SJSA1 (cell line): Measurements from ENCODE around the gene DDAH1. TPM values are rescaled to one million over a fixed set of nuclear protein-coding genes. Genes with fewer than 3 reads are reported as not detected.
A peak's percentile ranks its signal among the peaks of the same experiment; 100 is the strongest.

ENCODE experiments used
- DNase-seq, 2 experiments: peaks; one replicate each; pipeline ENCODE4 v3.0.0-alpha.2; 2015 to 2020; ENCODE audit warnings: low spot score in 2 of 2, low read depth in 1 of 2
- H3K27ac ChIP-seq: fragments of 250-450 bp; sonication (Bioruptor Pico); 2 replicates; pipeline ENCODE4 v1.5.1; 2020; ENCODE audit warnings: mild to moderate bottlenecking, moderate library complexity
- H3K27me3 ChIP-seq: fragments of 250-450 bp; sonication (Bioruptor Pico); replicated peaks from 2 replicates; pipeline ENCODE4 v1.5.1; 2020; ENCODE audit warnings: mild to moderate bottlenecking, moderate library complexity
- H3K36me3 ChIP-seq: fragments of 250-450 bp; sonication (Bioruptor Pico); 2 replicates; pipeline ENCODE4 v1.5.1; 2020; ENCODE audit warnings: mild to moderate bottlenecking
- H3K4me1 ChIP-seq: fragments of 250-450 bp; sonication (Bioruptor Pico); replicated peaks from 2 replicates; pipeline ENCODE4 v1.6.1; 2021; ENCODE audit warnings: mild to moderate bottlenecking
- H3K4me3 ChIP-seq: fragments of 250-450 bp; sonication (Bioruptor Pico); 2 replicates; pipeline ENCODE4 v1.5.1; 2020; ENCODE audit warnings: mild to moderate bottlenecking
- H3K9me3 ChIP-seq: fragments of 250-450 bp; sonication (Bioruptor Pico); replicated peaks from 2 replicates; pipeline ENCODE4 v1.5.1; 2020; ENCODE audit warnings: mild to moderate bottlenecking
- total RNA-seq: library from RNA; depleted of rRNA; stranded (reverse); fragments of >200 nt; shearing (Covaris generic); gene quantifications from 2 replicates; pipeline ENCODE4 v1.2.3, GENCODE V29; 2014

DDAH1 gene
- total RNA-seq, 1 experiment from 2014 or later, result 108 TPM

GRCh38 chr1:85463731-85464496 is 1.0 kb downstream of the DDAH1 start:
- Histone ChIP-seq H3K27me3 (no peaks in the 10 kb centered on the region), H3K36me3 (peaks cover 31% of the 10 kb centered on the region), H3K4me1 (peaks cover 74% of the 10 kb centered on the region), H3K4me3 (peak overlapping the region; percentile 81), H3K9me3 (no peaks in the 10 kb centered on the region; the same call in 1 of the 2 replicates), H3K27ac (peak overlapping the region; percentile 81)
- DNase-seq, result peak in 1 of 2 experiments; percentile 60

- H3K27me3 ChIP-seq, result no peaks in the 10 kb centered on the region
- H3K4me3 ChIP-seq, result peak overlapping the region; percentile 81
- no peak overlapping the region; the same call in 1 of the 2 replicates for H3K27ac ChIP-seq
- H3K9me3 ChIP-seq, result no peaks in the 10 kb centered on the region; the same call in 1 of the 2 replicates
- H3K36me3 ChIP-seq, result peaks cover 30% of the 10 kb centered on the region
- no peak for DNase-seq
- H3K4me1 ChIP-seq, result peaks cover 71% of the 10 kb centered on the region
Measured at GRCh38 chr1:85462931-85463649, 1.9 kb downstream of the DDAH1 start.

- H3K27me3 ChIP-seq, result no peaks in the 10 kb centered on the region
- H3K36me3 ChIP-seq, result peaks cover 25% of the 10 kb centered on the region
- H3K27ac ChIP-seq, result peak overlapping the region; percentile 55
- peak in 1 of 2 experiments; percentile 90 for DNase-seq
- H3K9me3 ChIP-seq, result no peaks in the 10 kb centered on the region; the same call in 1 of the 2 replicates
- no peak overlapping the region for H3K4me3 ChIP-seq
- peaks cover 54% of the 10 kb centered on the region for H3K4me1 ChIP-seq
Measured at GRCh38 chr1:85461216-85461918, 3.6 kb downstream of the DDAH1 start.

DNA sequence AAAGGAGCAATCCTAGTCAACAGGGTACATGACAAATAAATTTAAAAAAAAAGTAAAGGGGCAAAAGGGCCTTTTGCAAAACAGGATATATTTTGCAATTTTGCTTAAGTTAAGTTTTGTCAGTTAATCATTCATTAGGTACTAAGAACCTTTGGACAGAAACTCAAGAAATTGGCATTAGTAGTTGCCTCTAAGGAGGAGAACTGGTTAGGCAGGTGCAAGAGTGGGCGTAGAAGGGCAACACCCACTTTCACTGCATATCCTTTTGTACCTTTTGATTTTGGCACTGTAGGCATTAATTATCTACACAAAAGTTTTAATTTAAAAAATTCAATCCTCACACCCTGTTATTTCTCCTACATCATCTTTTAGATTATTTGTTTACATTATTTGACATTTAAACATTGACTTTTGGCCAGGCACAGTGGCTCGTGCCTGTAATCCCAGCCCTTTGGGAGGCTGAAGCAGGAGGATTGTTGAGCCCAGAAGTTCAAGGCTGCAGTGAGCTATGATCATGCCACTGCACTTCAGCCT is 4.3 kb downstream of the DDAH1 start:
- no peak for DNase-seq
- Histone ChIP-seq H3K4me3 (no peak overlapping the region), H3K27ac (peak overlapping the region; percentile 55), H3K36me3 (peaks cover 25% of the 10 kb centered on the region), H3K4me1 (peaks cover 47% of the 10 kb centered on the region), H3K9me3 (no peaks in the 10 kb centered on the region; the same call in 1 of the 2 replicates), H3K27me3 (no peaks in the 10 kb centered on the region)

DNA sequence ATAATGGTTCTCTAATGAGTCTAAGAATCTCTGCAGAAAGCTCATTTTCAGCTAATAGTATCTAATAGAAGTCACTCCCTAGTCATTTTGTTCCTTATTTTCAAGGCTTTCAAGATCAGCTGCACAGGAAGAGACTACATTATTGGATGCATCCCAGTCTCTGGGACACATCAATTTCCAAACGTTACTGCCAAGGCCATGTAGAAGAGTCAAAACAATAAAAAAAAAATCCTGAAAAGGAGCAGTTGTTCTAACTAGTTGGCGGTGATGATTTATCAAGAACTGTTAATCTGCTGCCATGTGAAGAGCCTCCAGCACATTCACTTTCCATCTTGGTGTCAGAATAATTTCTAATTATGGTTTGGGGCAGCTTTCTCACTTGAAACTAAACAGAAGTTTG is 5.7 kb downstream of the DDAH1 start:
- H3K27ac ChIP-seq, result no peak overlapping the region

DNA sequence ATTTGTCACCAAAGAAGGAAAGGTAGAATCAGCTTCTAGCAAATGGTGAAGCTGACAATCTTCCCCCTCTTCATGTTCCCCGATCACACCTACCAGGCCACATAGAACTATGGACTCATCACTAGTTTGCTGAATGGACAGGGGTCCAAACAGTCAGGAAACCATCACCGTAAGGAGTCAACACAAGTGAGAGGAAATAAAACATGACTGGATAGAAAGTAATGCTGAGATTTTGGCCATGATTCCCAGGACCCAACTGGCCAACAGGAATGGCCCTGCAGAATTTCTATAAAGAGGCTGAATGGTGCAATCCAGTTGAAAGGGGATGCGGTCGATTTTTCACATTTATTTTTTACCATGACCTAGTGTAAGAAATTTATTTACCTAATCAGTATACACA is 10.7 kb downstream of the DDAH1 start:
- no peak for DNase-seq

More for the DNA sequence above, 5.7 kb downstream of the DDAH1 start:
- H3K27me3 ChIP-seq, result no peaks in the 10 kb centered on the region
- peaks cover 15% of the 10 kb centered on the region; the same call in 1 of the 2 replicates for H3K36me3 ChIP-seq
- no peaks in the 10 kb centered on the region for H3K9me3 ChIP-seq
- peaks cover 35% of the 10 kb centered on the region for H3K4me1 ChIP-seq
- H3K4me3 ChIP-seq, result no peak overlapping the region
- no peak for DNase-seq

DNA sequence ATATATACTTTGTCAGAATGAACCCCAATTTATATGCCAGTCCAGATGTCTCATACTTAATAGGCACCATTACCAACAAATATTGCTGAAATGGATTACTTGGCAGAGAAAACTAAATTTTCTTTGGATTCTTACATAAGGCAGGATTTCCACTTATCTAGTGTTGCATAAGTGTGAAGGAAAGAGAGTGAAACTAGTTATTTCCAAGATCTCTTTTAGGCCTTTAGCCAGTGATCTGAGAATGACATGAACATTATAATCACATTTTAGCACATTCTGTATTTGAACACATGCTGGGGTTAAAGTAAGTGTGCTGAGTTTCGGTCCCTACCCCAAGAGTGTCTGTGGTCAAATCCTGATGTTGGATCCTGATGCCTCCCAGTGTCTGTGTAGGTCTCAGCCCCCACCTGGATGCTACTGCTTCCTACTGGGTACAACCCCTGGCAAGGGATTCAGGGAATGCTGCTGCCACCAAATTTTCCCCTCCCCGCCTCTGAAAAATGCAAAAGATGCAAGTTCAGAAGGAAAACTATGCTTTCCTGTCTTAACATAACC is 11.2 kb downstream of the DDAH1 start:
- H3K27me3 ChIP-seq, result no peaks in the 10 kb centered on the region
- peaks cover 4% of the 10 kb centered on the region; the same call in 1 of the 2 replicates for H3K4me1 ChIP-seq
- H3K9me3 ChIP-seq, result no peaks in the 10 kb centered on the region
- H3K4me3 ChIP-seq, result no peak overlapping the region
- DNase-seq, result no peak
- H3K36me3 ChIP-seq, result peaks cover 21% of the 10 kb centered on the region
- H3K27ac ChIP-seq, result no peak overlapping the region

More for the DNA sequence above, 10.7 kb downstream of the DDAH1 start:
- H3K27me3 ChIP-seq, result no peaks in the 10 kb centered on the region
- no peaks in the 10 kb centered on the region for H3K9me3 ChIP-seq
- no peak overlapping the region for H3K4me3 ChIP-seq
- peaks cover 18% of the 10 kb centered on the region for H3K36me3 ChIP-seq
- H3K27ac ChIP-seq, result no peak overlapping the region
- H3K4me1 ChIP-seq, result no peaks in the 10 kb centered on the region

DNA sequence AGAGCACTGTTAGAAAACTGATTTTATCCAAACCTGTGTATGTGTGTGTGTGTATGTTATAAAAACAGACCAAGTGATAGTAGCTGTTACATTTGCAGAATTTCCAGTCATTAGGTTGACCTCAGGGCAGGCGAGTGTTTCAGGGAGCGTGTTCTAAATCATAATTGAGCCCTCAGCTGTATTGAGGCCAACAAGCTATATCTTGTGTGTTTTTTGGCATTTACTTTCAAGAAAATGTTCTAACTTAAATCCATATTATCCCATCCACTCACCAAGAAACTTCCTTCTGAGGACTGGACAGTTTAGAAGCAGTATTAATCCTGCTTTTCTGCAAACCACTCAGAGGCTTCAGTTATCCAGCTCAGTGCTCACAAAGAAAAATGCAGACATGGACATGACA is 12.0 kb downstream of the DDAH1 start:
- Histone ChIP-seq H3K4me3 (no peak overlapping the region), H3K36me3 (peaks cover 21% of the 10 kb centered on the region), H3K9me3 (no peaks in the 10 kb centered on the region), H3K4me1 (peaks cover 10% of the 10 kb centered on the region), H3K27ac (no peak overlapping the region), H3K27me3 (no peaks in the 10 kb centered on the region)
- no peak for DNase-seq

DNA sequence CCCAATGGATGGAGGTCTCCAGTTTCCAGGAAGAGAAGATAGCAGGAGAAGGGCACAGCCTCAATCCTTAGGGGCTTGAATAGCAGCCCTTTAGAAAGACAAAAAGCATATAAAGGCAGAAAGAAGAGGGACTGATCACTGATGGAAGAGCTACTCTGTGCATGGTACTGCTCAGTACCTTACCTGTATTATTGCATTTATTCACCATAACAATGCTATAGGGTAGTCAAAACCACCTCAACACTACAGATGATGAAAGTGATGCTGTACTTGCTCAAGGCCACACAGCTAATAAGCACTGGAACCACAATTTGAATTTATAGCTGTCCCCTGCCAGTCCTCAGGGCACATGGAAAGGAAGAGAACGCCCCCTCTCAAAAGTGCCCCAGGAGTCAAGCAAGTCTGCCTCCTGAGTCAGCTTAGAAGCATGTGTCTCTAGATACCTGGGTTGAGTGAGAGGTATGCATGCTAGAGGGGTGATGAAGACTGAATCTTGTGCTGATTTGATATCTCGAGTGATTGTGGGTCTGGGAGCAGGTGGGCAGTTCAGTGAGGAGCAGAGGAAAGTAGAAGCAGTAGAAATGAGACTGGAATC is 13.6 kb downstream of the DDAH1 start:
- Histone ChIP-seq H3K4me3 (no peak overlapping the region), H3K36me3 (peaks cover 29% of the 10 kb centered on the region), H3K27ac (no peak overlapping the region), H3K9me3 (no peaks in the 10 kb centered on the region), H3K27me3 (no peaks in the 10 kb centered on the region), H3K4me1 (peaks cover 15% of the 10 kb centered on the region)
- no peak for DNase-seq

DNA sequence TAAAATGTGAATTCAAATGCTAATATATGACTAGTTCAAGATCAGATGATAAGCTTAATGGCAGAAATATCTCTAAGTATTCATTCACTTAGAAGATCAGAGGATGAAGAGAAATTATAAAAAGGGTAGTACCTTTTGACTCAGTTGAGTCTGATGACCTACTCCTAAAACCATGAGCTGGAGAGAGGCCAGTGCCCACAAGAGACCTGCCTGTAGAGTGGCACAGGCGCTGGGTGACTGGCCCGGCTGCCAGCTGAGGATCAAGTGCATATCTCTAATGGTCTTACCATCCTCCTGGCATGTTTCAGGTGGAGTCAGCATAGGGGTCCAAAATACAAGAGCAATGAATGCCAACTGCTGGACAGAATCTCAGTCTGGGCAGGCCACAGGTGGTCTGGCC is 14.1 kb downstream of the DDAH1 start:
- Histone ChIP-seq H3K9me3 (no peaks in the 10 kb centered on the region), H3K4me3 (no peak overlapping the region), H3K4me1 (peaks cover 15% of the 10 kb centered on the region), H3K27me3 (no peaks in the 10 kb centered on the region), H3K36me3 (peaks cover 33% of the 10 kb centered on the region), H3K27ac (no peak overlapping the region)
- DNase-seq, result no peak

GRCh38 chr1:85449356-85449755 is 15.6 kb downstream of the DDAH1 start:
- no peaks in the 10 kb centered on the region for H3K9me3 ChIP-seq
- no peak overlapping the region for H3K4me3 ChIP-seq
- peaks cover 47% of the 10 kb centered on the region for H3K36me3 ChIP-seq
- DNase-seq, result no peak
- no peaks in the 10 kb centered on the region for H3K27me3 ChIP-seq
- H3K4me1 ChIP-seq, result peaks cover 17% of the 10 kb centered on the region
- no peak overlapping the region for H3K27ac ChIP-seq

DNA sequence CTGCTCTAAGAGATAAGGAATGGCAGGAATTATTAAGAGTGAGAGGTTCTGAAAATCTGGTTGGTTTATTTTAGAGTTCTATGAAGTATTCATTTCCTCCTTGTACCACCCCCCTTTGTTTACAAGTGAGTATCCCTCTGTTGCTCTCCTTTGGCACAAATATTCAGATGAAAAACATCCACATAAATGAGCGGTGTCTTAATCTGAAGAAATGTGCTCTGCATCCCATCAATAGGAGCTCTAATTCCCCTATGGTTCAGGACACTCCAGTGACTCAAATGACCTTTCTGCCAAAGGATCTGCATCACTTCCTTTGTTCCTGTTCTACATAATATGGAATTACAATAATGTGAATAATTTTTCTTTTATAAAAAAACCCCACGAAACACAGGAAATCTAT is 16.6 kb downstream of the DDAH1 start:
- Histone ChIP-seq H3K27ac (no peak overlapping the region), H3K36me3 (peaks cover 49% of the 10 kb centered on the region), H3K9me3 (no peaks in the 10 kb centered on the region), H3K4me3 (no peak overlapping the region), H3K27me3 (no peaks in the 10 kb centered on the region), H3K4me1 (peaks cover 19% of the 10 kb centered on the region)
- DNase-seq, result no peak
